Measurements from ENCODE around the gene ZIC3.
"Not testable (repeated sequence)": the region's sequence is repeated elsewhere in the genome, so short reads cannot be mapped to it uniquely, and the experiment has no call there.

Gene ZIC3

DNA sequence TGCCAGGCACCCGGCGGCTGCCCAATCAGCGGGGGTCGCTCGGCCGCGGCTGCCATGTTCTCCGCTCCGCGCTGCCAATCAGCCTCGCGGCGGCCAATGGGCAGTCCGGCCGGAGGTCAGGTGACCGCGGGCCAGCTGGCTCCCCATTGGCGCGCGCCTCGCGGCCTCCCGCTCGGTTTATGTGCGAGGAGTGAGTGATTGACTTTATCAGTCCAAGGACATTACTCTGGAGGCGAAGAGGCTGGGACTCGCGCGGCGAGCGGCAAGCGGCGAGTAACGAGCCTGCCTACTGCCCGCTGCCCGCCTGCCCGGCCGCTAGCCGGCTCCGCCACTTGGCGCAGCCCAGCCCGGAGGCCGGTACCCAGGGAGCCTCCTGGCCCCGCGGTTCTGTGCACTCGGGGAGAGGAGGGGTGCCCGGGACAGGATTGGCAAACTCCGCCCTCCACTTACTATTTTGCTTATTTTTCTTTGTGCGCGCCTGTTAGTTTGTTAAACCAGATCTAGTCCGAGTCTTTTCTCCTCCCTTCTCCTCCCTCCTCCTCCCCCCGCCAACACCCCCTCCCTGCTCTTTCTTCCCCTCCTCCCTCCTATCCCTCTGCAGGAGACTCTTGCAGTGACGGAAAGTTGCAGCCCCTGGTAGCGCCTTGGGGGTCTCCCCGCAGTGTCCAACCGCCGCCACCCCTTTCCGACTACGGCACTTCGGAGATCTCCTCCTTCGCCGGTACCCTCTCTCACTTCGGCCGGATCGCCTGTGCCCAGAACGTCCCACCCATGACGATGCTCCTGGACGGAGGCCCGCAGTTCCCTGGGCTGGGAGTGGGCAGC lies at the start of gene ZIC3:
Gene ZIC3, plus strand, starts transcription at position 207 of the 825 bp plus-strand sequence. Its CDS starts 565 bp downstream, at position 772.
- peak; percentile 34 for DNase-seq

DNA sequence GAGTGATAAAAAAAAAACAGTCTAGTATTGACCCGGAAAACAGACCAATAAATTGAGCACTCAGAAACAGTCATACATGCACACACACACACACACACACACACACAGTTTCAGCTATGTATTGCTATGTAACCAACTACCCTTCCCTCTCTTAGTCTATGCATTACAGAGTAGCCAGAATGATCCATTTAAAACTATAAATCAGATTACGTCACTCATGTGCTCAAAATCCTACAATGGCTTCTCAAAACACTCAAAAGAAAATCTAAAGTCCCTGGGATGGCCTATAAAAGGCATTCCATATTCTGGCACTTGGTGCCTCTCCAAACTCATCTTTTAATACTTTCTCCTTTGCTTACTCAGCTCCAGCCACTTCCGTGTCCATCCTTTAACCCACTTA lies 46.5 kb upstream of the ZIC3 start:
- no peak for DNase-seq

DNA sequence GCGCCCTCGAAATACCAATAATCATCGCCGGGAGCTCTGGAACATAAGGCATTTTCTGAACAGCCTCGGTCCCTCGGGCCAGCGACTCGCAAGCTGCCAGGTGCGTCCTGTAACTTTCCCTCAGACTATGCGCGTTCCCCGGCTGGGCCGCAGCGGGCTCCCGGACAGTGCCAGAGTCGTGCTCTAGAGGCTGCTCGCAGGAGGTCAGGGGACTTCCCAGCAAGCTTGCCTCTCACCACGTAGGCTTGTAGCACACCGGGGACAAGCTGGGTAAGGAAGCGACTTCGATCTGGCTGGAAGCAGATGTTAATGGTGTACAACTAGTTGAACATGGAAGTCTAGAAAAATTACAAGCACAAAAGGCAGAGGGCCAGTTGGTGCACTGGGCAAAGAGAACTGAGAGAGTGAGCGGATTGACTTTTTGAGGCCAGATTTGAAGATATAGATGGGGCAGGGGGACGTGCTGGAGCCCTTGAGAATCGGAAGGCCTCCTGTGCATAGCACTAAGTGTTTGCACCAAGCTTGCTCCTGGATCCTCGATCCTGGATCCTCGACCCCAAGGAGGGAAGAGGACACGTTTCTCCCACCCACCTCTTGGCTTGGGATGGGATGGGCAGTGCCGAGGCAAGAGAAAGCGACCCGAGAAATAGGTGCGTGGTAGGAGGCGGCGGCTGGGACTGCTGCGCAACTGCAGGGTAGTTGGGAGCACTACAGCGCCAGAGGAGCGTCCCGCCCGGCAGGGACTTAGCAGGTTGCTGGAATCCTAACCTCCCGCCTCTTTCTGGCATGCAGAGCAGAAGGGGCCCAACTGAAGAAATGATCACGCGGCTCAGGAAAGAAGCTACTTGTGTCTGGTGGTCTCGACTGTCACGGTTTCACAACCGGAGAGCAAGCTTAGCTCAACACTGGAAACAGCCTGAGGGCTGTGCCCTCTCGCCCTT lies 19.9 kb upstream of the ZIC3 start:
- no peak for DNase-seq

DNA sequence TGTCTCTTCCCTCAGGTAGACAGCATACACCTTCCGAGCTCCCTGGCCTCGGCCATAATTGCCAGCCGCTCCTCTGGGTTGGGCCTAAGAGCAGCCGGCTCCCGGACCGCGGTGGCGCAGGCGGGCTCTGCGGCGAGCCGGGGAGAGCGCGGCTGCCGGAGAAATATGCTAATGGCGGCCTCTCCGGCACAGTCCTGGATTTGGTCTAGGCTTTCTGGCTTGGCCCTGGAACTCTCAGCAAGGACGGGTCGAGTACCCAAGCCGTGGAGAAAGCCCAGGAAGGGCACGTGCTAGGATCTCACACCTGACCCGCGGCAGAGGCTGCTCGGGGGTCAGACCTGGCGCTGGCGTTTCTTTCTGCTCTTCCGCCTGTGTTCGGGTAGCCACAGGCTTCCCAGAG lies 18.6 kb upstream of the ZIC3 start:
- DNase-seq: no peak

DNA sequence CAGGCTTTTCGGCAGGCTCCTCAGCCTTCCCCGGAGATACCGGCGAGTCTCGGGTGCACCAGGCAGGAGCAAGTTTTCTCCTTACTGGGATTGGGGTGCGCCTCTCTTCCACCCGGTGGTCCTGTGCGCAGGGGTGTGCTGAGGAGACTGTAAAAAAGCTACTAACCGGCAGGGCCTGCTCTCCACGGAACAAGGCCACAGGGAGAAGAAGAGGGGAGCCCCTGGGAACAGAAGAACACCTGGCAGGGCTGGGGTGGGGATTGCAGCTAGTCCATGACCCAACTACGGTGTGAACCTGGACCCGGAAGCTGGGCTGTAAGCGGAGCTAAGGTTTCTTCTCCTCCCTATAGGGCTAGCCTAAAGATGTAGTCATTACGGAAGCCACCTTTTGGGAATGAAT lies 17.7 kb upstream of the ZIC3 start:
- DNase-seq: no peak

DNA sequence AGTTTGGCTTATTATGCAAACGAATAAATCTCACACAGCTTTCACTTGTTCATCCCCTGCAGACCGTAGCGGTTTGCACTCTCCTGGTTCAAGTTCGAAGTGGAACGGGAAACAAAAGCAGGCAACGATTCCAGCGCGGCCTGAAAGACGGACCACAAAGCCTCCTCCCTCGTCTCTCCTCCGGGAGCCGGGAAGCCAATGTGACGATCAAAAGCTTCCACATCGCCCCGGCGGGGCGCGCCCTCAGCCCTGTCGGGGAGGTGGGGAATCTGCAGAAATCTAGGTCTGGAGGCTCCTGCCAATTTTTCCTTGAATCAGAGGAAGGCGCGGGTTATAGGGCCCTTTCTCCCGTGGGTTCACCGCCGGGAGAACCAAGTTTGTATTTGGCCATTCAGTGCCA lies 16.9 kb upstream of the ZIC3 start:
- no peak for DNase-seq

DNA sequence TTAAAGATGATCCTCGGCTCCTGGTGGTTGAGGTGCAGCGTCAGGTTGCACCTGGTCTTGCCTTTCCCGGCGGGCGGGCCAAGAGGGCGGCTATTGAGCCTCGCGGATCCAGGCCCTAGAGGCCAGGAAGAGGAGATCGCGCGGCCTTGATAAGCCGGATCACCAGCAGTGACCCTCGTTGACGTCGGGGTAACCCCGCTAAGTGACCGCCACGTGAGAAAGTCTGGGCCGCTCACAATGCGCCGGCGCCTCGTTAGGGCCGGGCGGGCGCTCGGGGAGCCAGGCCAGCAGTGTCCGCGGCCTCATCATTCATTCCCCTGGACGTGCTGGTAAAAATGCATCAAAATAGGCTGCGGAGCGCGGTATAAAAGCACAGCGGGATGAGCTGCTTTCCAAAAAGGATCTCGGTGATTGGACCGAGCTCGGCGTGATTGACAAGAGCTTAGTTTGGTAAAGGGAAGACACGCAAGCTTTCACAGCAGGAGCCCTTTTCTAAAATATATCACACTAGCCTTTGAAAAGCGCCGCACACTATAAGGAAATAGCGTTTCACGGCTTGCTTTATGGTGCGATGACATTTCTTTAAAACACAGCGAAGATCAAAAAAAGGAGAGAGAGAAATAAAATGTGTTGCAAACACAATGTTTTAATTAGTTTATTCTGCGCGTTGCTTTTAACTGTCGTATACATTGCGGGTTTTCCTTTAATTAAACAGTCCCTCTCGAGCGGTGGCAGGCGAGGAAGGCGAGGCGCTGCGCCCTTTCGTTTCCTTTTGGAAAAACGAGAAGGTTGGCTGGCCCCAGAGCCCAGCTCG lies 15.9 kb upstream of the ZIC3 start:
- no peak for DNase-seq

DNA sequence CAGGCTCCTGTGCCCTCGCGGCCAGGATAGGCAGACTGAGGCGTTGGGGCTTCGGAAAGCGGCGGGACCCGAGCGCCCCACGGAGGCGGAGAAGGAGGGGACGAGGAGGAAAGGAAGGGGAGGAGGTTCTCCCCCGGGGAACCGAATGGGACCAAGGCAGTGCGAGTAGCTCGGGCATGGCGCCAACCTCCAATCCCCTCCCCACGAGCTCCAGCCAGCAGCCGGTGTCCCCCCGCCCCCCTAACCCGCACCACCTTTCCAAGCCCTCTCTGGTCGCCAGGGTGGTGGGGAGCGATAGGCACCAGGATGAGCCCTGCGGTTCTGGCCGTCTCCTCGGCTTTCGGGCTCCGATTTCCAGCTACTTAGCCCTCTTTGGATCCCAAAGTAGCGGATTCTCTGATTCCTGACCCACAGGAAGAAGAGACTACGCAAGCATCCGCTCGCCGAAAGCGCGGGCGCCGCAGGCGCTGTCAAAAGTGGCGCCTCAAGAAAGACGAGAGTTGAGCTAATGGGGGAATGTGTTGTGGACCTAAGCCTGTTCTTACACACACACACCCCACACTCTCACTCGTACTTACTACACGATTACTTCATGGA lies 15.2 kb upstream of the ZIC3 start:
- DNase-seq: no peak

DNA sequence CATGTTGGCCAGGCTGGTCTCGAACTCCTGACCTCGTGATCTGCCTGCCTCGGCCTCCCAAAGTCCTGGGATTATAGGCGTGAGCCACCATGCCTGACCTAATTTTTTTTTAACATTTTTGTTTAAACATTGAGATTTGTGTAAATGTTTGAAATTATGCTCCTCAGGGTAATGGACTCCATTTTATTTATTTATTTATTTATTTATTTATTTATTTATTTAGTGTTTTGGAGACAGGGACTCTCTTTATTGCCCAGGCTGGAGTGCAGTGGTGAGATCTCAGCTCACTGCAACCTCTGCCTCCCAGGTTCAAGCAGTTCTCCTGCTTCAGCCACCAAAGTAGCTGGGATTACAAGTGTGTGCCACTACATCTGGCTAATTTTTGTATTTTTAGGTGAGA lies 13.8 kb upstream of the ZIC3 start:
- DNase-seq: not testable (repeated sequence)

DNA sequence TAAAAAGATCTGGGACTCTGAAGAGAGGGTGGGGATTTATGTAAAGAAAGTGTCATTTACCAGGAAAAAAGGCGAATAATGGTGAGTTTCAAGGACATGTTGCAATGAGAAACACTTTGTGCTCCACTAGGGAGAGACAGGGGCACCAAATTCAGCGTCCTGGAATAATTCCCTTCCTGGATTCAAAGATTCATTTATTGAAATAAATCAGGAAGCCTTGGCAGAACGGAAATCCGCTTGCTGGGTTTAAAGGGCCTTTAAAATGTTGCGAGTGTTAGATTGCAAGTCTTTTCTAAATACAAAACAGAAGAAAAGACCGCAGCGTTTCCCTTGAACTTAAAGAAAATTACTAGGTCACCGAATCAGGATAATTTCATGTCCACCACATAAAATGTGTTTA lies 3.8 kb upstream of the ZIC3 start:
- DNase-seq: no peak

DNA sequence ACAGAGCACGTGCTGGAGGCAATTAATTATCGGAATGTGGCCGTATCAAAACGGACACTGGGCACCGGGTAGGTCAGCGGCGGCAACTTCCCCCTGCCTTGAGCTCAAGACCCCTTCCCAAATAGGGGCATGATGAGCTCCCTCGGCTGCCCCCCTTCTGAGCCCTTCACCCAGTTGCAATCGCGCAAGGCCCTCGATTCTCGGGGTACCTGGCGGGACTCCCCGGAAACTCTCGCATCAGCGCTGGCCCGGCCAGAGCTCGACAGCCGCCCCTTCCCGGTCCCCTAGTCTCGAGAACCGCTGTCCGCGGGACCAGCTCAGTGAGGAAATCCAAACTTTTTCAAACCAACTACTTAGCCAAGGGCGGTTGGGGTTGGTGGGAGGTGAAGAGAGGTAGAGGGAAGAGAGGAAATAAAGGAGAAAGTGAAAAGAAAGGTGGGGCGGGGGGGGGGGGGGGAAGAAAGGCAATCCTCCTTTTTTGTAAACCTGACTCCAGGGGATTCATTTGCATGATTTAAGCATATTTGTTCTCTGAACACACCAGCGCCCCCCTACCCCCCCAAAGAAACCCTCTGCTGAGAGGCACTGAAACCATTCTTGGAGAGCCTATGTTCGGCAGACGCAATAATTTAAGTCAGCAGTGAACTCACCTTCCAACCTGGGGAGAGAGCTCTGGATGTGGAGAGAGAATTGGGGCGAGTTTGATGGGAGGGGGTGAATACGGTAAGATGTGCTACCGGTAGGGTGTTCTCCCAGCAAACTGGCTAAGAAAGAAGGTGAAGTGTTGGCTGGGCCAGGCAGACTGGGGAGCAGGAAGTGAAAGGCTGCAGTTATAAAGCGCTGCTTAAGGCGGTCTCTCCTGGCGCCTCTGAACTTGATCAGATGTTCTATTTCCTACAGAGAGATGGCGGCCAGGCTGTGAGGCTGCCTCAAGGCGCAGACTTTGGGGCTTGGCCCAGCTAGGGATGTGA lies 2.0 kb upstream of the ZIC3 start:
- no peak for DNase-seq

DNA sequence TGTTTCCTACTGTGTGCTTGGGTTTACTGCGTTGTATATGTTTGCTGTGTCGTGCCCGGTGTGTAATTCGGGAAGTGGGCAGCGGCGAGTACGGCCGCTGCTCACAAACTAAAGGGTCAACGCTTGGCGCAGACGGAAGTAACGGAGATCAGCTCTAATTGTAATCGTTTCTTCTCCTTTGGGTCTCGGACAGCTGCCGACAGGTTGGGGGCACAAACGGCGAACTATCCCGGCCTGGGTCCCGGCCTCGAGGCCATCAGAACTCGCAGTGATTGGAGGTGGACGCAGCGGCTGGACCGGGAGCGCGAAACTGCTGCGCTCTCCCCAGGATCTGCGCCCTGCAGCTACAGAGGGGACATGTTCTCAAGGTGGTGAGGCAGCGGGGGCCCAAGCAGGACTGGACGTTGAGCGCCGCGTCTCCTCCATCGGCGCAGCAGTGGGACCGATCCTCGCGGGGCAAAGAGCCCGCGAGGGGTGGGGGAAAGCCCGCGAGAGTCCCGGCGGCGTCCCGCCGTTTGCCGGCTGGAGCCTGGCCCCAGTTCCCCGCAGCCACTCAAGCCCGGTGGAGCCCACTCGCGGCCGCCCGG lies 516 bp upstream of the ZIC3 start:
- DNase-seq: no peak

DNA sequence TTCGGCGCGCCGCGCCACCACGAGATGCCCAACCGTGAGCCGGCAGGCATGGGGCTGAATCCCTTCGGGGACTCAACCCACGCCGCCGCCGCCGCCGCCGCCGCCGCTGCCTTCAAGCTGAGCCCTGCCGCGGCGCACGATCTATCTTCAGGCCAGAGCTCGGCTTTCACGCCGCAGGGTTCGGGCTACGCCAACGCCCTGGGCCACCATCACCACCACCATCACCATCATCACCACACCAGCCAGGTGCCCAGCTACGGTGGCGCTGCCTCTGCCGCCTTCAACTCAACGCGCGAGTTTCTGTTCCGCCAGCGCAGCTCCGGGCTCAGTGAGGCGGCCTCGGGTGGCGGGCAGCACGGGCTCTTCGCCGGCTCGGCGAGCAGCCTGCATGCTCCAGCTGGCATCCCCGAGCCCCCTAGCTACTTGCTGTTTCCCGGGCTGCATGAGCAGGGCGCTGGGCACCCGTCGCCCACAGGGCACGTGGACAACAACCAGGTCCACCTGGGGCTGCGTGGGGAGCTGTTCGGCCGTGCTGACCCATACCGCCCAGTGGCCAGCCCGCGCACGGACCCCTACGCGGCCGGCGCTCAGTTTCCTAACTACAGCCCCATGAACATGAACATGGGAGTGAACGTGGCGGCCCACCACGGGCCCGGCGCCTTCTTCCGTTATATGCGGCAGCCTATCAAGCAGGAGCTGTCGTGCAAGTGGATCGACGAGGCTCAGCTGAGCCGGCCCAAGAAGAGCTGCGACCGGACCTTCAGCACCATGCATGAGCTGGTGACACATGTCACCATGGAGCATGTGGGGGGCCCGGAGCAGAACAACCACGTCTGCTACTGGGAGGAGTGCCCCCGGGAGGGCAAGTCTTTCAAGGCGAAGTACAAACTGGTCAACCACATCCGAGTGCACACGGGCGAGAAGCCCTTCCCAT lies 1.1 kb downstream of the ZIC3 start:
- no peak for DNase-seq

DNA sequence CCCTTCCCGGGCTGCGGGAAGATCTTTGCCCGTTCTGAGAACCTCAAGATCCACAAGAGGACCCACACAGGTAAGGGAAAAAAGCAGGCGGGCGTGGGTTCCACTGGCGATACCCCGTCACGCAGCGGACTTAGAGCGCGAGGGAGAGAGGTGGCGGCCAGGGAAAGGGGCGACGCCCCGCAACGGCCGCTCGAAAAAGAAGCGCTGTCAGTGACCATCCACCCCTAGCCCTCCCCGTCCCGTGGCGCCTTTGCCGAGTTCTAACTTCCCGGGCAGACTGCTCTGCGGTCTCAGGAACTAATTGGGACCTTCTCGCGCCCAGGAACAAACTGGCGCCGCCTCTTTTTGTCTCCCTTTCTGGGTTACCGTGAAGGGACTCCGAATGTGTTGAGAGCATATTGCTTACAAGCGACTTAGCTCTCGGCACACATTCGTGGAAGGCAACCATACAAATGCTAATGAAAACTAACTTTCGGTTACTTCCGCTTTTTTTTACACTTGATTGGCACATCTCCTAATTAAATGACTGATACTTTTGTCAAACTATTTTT lies 1.8 kb downstream of the ZIC3 start:
- no peak for DNase-seq

DNA sequence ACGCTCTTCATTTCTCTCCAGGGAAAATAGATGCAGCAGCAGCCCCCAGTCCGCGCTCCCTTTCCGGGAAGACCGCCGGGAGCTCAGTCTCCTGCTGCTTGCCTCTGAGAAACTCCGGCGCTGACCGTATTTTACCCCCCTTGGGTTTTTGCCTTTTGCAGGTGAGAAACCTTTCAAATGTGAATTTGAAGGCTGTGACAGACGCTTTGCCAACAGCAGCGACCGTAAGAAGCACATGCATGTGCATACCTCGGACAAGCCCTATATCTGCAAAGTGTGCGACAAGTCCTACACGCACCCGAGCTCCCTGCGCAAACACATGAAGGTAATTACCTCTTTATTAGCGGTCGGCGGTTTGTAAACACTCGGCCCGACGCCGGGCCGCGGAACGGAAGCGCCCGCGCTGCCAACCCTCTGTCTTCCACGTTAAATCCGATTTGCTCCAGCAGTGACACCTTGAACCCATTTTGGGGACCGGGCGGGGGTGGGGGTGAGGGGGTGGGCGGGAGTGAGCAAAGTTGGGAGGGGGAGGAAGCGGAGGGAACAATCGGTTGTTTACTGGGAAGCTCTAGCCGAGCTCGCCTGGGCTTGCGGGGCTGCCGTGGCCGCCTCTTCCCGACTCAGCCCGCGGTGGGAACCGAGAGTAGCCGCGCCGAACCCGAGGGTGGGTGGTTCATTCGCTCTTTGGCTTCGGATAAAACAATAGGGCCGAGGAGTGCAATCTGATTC lies 3.0 kb downstream of the ZIC3 start:
- peak; percentile 39 for DNase-seq

DNA sequence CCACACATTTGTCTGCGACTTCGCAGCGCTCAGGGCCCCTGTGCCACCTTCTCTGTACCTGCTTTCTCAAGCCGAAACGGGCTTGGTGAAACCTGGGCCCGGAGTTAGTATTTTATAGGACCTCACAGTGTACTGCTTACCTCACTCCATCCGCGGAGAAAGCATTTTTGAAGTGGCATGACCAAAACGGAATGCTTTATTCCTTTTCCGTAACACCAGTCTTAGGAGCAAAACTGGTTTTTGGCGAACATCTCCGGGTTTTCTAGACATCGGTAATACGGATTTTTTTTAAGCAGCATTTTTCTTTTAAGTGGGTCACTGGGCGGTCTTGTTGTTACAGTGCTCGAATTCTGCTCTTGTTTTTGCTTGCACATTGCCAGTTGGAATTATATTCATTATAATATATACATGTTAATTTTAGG lies 3.6 kb downstream of the ZIC3 start:
- DNase-seq: peak; percentile 36

DNA sequence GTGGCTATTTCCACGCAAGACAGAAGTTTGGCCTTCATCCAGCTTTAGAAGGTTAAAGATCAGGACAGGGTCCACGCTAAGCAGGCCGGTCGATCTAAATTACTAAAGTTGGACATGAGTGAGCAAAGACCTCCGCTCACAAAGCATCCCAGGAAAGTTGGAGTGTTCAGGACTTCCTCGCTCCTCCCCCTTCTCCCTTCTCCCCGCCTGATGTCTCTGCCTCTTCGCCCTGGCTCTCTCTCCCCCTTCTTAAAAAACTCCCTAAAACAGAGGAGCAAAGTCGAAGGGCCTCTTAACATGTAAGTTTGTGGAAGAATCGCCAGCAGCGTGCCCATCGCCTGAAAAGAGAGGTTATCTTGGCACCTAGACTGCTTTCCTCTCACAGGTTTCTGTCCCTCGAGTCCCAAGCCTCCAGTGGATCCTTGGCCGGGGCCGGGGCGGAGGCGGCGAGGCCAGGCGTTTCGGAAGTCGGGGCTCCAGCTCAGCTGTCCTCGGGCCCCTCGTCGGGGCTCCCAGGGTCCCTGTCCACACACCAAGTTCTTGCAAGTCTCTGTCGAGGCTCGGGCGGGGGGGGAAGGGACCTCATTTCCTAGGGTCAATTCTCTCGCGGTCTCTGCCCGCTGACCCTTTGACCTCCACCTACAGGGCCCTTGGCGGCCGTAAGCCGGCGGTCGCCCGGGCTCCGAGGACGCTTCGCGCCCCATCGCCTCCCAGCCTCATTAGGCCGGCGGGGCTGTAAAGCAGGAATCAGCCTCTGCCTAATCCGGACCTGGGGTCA lies 7.6 kb downstream of the ZIC3 start:
- no peak for DNase-seq
